PC-3 (cell line): ENCODE results near the gene TMTC1. TPM values are rescaled to one million over a fixed set of nuclear protein-coding genes. Genes with fewer than 3 reads are reported as not detected.

Experiments used
- ATAC-seq: fragments of 200-7000 bp; cut with Tn5 transposase; 2 replicates; pipeline ENCODE4 v1.9.1; 2020; ENCODE audit warnings: mild to moderate bottlenecking, moderate library complexity
- BruUV-seq: library from RNA; stranded (reverse); fragments of 400-500 nt; replicated peaks from 2 replicates; lab custom pipeline; 2021; lab: Mats Ljungman, UMichigan
- CTCF ChIA-PET: fragments of 300-600 bp; sonication (Branson Sonifier 250); formaldehyde crosslinking; loops from one replicate; lab custom pipeline; 2022; ENCODE audit warnings: antibody characterized with exemption; lab: Charles Lee
- POLR2A ChIA-PET: fragments of 300-600 bp; sonication (Branson Sonifier 250); formaldehyde crosslinking; loops from one replicate; lab custom pipeline; 2022; ENCODE audit warnings: antibody characterized with exemption; ENCODE audit not compliant: unreplicated experiment; lab: Charles Lee
- DNase-seq: peaks from one replicate; pipeline ENCODE4 v3.0.0-alpha.2; 2015
- H2AFZ ChIP-seq: fragments of 300-600 bp; sonication (generic); 2 replicates; pipeline ENCODE4 v1.6.0; 2016; ENCODE audit warnings: antibody characterized with exemption, low read length
- H3F3A ChIP-seq: fragments of 300-600 bp; sonication (generic); one replicate; pipeline ENCODE4 v1.6.0; 2017; ENCODE audit warnings: antibody characterized with exemption, low read length, control low read depth, mild to moderate bottlenecking; ENCODE audit not compliant: unreplicated experiment
- H3K27ac ChIP-seq: fragments of 300-600 bp; sonication (generic); 2 replicates; pipeline ENCODE4 v1.5.1; 2016; ENCODE audit warnings: mild to moderate bottlenecking, low read length
- H3K27me3 ChIP-seq: fragments of 300-600 bp; sonication (generic); 2 replicates; pipeline ENCODE4 v1.6.1; 2016; ENCODE audit warnings: low read length, mixed read lengths
- H3K36me3 ChIP-seq: fragments of 300-600 bp; sonication (generic); 2 replicates; pipeline ENCODE4 v1.6.1; 2016; ENCODE audit warnings: low read depth, mixed run types, low read length, mixed read lengths
- H3K4me1 ChIP-seq: fragments of 300-600 bp; sonication (generic); 2 replicates; pipeline ENCODE4 v1.5.1; 2016; ENCODE audit warnings: low read length; ENCODE audit not compliant: insufficient read depth
- H3K4me2 ChIP-seq: fragments of 300-600 bp; sonication (generic); 2 replicates; pipeline ENCODE4 v1.6.0; 2016; ENCODE audit warnings: low read length
- H3K4me3 ChIP-seq: fragments of 300-600 bp; sonication (generic); 2 replicates; pipeline ENCODE4 v1.5.1; 2016; ENCODE audit warnings: mild to moderate bottlenecking, low read length, mixed read lengths
- H3K79me2 ChIP-seq: fragments of 300-600 bp; sonication (generic); 2 replicates; pipeline ENCODE4 v1.6.1; 2017; ENCODE audit warnings: low read length, mixed read lengths
- H3K9ac ChIP-seq: fragments of 300-600 bp; sonication (generic); 2 replicates; pipeline ENCODE4 v1.6.0; 2016; ENCODE audit warnings: mild to moderate bottlenecking, low read length
- H3K9me2 ChIP-seq: fragments of 300-600 bp; sonication (generic); replicated peaks from 2 replicates; pipeline ENCODE4 v1.6.1; 2016; ENCODE audit warnings: mixed run types, low read length, mixed read lengths
- H3K9me3 ChIP-seq: fragments of 300-600 bp; sonication (generic); 2 replicates; pipeline ENCODE4 v1.6.1; 2016; ENCODE audit warnings: low read length, mixed read lengths
- H4K20me1 ChIP-seq: fragments of 300-600 bp; sonication (generic); 2 replicates; pipeline ENCODE4 v1.6.1; 2016; ENCODE audit warnings: low read length, mixed read lengths
- EZH2 ChIP-seq: fragments of 300-600 bp; sonication (generic); IDR thresholded peaks from one replicate; pipeline ENCODE4 v1.6.1; 2017; ENCODE audit warnings: antibody characterized with exemption, mild to moderate bottlenecking, low read length; ENCODE audit not compliant: unreplicated experiment
- EZH2phosphoT487 ChIP-seq: fragments of 300-600 bp; sonication (generic); IDR thresholded peaks from 2 replicates; pipeline ENCODE4 v1.6.1; 2018; ENCODE audit warnings: mild to moderate bottlenecking, antibody characterized with exemption, low read length, borderline replicate concordance
- intact Hi-C: fragments of 100-400 bp; cut with micrococcal nuclease; formaldehyde crosslinking; loops from 2 replicates; pipeline ENCODE4 v1.9.0; 2023
- total RNA-seq: library from RNA; depleted of rRNA; stranded (reverse); fragments of >200 nt; gene quantifications from 2 replicates; pipeline ENCODE4 v1.2.3, GENCODE V29; 2014
- TF ChIP-seq, protein P1 (sequence below): fragments of 300-600 bp; sonication (generic); conservative IDR thresholded peaks from 2 replicates; pipeline ENCODE4 v1.5.1; 2017; ENCODE audit warnings: antibody characterized with exemption, low read depth, mild to moderate bottlenecking, low read length

Gene TMTC1
- total RNA-seq, 1 experiment from 2014 or later: 5.8 TPM

DNA sequence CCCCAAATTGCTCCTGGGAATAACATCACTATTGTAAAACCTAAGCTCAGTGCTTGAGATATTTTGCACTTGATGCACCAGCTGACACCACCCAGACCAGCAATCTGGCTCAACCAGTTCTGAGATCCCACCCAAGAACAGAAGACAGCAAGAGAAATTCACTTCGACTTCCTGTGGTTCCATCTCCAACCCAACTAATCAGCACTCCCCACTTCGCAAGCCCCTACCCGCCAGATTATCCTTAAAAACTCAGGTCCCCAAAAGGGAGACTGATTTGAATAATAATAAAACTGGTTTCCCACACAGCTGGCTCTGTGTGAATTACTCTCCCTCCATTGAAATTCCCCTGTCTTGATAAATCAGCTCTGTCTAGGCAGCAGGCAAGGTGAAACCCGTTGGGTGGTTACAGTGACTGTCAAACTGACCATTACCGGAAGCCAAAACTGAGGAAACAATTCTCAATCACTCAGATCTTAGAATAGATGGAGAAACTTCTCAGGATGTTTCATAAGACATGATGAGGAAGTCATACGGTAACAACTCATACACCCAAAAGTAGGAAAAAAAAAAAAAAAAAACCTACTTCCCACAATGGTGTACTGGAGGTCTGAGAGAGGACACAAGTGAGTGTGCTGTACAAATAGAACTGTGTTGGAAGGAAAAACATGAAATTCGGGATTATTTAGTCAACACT lies 92.4 kb downstream of the TMTC1 start:
- DNase-seq: no peak
- CTCF ChIA-PET: no interaction called here
- no peaks in the 10 kb centered on the region for H3K79me2 ChIP-seq
- no peak overlapping the region for H3K9ac ChIP-seq
- H3F3A ChIP-seq: no peaks in the 10 kb centered on the region
- no peak overlapping the region for H3K27ac ChIP-seq
- TF ChIP-seq EZH2phosphoT487 (no peak), EZH2 (no peak)
- TF ChIP-seq, protein P1, sequence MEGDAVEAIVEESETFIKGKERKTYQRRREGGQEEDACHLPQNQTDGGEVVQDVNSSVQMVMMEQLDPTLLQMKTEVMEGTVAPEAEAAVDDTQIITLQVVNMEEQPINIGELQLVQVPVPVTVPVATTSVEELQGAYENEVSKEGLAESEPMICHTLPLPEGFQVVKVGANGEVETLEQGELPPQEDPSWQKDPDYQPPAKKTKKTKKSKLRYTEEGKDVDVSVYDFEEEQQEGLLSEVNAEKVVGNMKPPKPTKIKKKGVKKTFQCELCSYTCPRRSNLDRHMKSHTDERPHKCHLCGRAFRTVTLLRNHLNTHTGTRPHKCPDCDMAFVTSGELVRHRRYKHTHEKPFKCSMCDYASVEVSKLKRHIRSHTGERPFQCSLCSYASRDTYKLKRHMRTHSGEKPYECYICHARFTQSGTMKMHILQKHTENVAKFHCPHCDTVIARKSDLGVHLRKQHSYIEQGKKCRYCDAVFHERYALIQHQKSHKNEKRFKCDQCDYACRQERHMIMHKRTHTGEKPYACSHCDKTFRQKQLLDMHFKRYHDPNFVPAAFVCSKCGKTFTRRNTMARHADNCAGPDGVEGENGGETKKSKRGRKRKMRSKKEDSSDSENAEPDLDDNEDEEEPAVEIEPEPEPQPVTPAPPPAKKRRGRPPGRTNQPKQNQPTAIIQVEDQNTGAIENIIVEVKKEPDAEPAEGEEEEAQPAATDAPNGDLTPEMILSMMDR: no peak
- no peaks in the 10 kb centered on the region for H3K9me2 ChIP-seq
- no peaks in the 10 kb centered on the region for H3K36me3 ChIP-seq
- H3K4me1 ChIP-seq: no peaks in the 10 kb centered on the region
- intact Hi-C loops: no loop called here
- H2AFZ ChIP-seq: no peak overlapping the region
- BruUV-seq: no TSS peak
- H4K20me1 ChIP-seq: no peaks in the 10 kb centered on the region
- peaks cover 17% of the 10 kb centered on the region for H3K27me3 ChIP-seq
- no peak overlapping the region for H3K4me2 ChIP-seq
- no peak overlapping the region for H3K4me3 ChIP-seq
- H3K9me3 ChIP-seq: no peaks in the 10 kb centered on the region
- ATAC-seq: no peak
- POLR2A ChIA-PET: interaction anchor here (0.7 kb wide), 1 partner anchor 55 kb away, joined by 24 read pairs; no protein-coding TSS in a partner anchor

DNA sequence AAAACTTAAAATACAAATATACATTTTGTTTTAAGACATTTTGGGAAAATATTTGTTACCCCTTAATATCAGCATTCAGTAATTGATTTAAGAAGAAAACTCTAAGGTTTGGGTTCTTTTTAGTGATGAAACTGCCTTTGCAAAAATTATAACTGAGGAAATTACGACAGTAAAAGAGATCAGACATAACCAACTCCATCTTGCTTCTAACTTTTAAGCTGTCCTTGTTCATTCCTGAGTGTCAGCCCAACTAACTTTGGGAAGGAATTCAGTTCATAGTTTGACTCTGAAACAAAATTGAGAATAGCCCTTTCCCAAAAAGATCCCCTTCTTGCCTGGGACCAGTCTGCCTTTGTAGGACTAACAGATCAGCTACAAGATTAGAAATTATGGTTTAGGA lies 93.0 kb downstream of the TMTC1 start:
- Histone ChIP-seq H3K9me2 (no peaks in the 10 kb centered on the region), H3K27ac (no peak overlapping the region), H3K27me3 (peaks cover 12% of the 10 kb centered on the region; the same call in 1 of the 2 replicates), H4K20me1 (no peaks in the 10 kb centered on the region), H3K4me2 (no peak overlapping the region), H3K36me3 (no peaks in the 10 kb centered on the region), H3K9ac (no peak overlapping the region), H3K79me2 (no peaks in the 10 kb centered on the region), H3K4me1 (no peaks in the 10 kb centered on the region), H2AFZ (no peak overlapping the region), H3K9me3 (no peaks in the 10 kb centered on the region), H3F3A (no peaks in the 10 kb centered on the region), H3K4me3 (no peak overlapping the region)
- intact Hi-C loops: no loop called here
- POLR2A ChIA-PET: no interaction called here
- ATAC-seq: no peak
- BruUV-seq: no TSS peak
- CTCF ChIA-PET: no interaction called here
- TF ChIP-seq EZH2 (no peak), EZH2phosphoT487 (no peak)
- TF ChIP-seq, protein P1: no peak
- no peak for DNase-seq

DNA sequence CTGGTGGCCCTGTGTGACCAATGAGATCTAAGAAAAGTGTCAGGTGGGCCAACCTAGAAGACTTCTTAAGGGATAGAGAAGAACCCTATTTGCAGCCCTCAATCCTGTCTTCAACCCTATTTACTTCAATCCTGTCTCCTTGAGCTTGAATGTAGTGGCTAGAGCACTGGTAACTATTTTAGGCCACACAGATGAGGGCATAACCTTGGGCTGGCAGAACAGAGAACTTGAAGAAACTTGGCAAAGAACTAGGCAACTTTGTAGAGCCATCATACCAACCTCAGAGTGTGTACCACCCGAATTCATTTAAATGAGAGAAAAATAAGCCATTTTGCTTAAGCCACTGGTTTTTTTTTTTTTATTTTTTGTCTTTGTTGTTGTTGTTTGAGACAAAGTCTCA lies 94.8 kb downstream of the TMTC1 start:
- intact Hi-C loops: no loop called here
- Histone ChIP-seq H3K27ac (no peak overlapping the region), H3K36me3 (no peaks in the 10 kb centered on the region), H3K79me2 (no peaks in the 10 kb centered on the region), H3K4me1 (no peaks in the 10 kb centered on the region), H3K4me2 (no peak overlapping the region), H2AFZ (no peak overlapping the region), H3K4me3 (no peak overlapping the region), H3K27me3 (peaks cover 17% of the 10 kb centered on the region; the same call in 1 of the 2 replicates), H3K9ac (no peak overlapping the region), H3K9me2 (no peaks in the 10 kb centered on the region), H3F3A (no peaks in the 10 kb centered on the region), H4K20me1 (no peaks in the 10 kb centered on the region), H3K9me3 (no peaks in the 10 kb centered on the region)
- ChIA-PET CTCF (no interaction called here), POLR2A (no interaction called here)
- BruUV-seq: no TSS peak
- ATAC-seq (no peak), DNase-seq (no peak)
- TF ChIP-seq, protein P1: no peak
- TF ChIP-seq EZH2 (no peak), EZH2phosphoT487 (no peak)
